Measurements from ENCODE around the gene ZNF441.

GRCh38 chr19:11738746-11739620 is 27.8 kb upstream of the ZNF441 start, which contains the start of gene ZNF823:
- TF ChIP-seq CTCF (IDR thresholded peaks at IDR 0.05; ENCODE audit: insufficient read depth, low read depth, low read length) (no peak), EZH2 (IDR thresholded peaks at IDR 0.05; ENCODE audit: insufficient read depth, low read length) (no peak)

Measured in astrocyte (in vitro differentiated cells and primary cell).